ENCODE data around the gene P2RY2. TPM values are rescaled to one million over a fixed set of nuclear protein-coding genes. Genes with fewer than 3 reads are reported as not detected.
A peak's percentile ranks its signal among the peaks of the same experiment; 100 is the strongest.

Gene P2RY2
- polyA plus RNA-seq, 3 donors = 2.8 to 24.1 (median 12.7) TPM

DNA sequence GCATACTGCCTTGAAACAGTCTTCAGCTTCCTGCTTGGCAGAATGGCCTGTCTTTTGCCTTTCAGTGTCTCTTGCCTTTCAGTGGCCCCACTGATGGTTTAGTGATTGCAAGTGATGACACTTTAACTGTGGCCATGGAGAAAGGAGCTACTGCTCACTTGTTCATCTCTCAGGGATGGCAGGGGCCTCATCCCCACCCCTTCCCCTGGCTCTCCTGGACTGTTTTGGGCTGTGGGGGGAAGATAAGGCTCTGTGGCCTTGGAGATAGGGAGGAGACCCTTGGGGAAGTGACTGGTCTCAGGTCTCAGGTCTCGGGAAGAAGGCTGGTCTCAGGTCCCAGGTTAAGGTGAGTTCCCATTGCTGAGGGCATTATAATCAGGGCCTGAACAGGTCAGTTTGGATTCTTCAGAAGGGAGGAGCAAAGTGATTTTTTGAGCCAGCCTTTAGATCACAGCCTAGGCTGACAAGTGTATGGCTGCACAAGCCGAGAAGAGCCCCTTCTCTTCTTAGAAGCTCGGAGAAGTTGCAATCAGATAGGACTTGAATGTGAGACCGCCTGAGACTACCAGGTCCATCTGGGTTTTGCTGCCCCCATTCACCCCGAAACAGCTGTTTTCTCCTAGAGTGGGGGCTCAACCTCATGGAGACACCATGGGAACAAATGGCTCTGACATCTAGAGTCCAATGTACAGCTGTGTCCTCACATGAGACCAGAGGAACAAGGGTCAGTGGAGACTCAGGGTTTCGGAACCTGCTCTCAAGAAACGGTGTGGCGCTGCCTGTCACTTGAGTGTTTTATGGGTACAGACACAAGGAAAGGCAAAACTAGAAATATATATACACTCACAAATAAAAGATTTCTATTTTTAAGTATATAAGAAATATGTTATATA is 15.9 kb upstream of the P2RY2 start:
- Histone ChIP-seq H3K4me1 (ENCODE audit: control insufficient read depth in 1 of 2, insufficient read depth in 2 of 2, low read length in 2 of 2) (peaks cover 73 to 87% of the 10 kb centered on the region in 2 donors), H3K27me3 (ENCODE audit: control insufficient read depth in 2 of 2, insufficient read depth in 2 of 2, low read length in 2 of 2) (no peaks in the 10 kb centered on the region), H4K20me1 (ENCODE audit: insufficient read depth, low read length) (no peaks in the 10 kb centered on the region), H3K27ac (ENCODE audit: low read depth in 1 of 2, low read length in 2 of 2) (peak overlapping the region in 1 of 2 donors; percentile 65), H3K4me3 (replicated peaks in 1 of 3; ENCODE audit: low read depth in 2 of 3, low read length in 3 of 3) (no peak overlapping the region), H3K4me2 (replicated peaks; ENCODE audit: extremely low read depth, low read length, poor library complexity, severe bottlenecking) (no peak overlapping the region), H3K36me3 (replicated peaks in 1 of 2; ENCODE audit: control insufficient read depth in 1 of 2, insufficient read depth in 2 of 2, low read length in 2 of 2) (no peaks in the 10 kb centered on the region), H3K79me2 (ENCODE audit: insufficient read depth, low read length) (peaks cover 32% of the 10 kb centered on the region), H2AFZ (ENCODE audit: insufficient read depth, low read depth, low read length, poor library complexity, severe bottlenecking) (no peak overlapping the region), H3K9me3 (replicated peaks in 1 of 2; ENCODE audit: control insufficient read depth in 1 of 2, insufficient read depth in 1 of 2, low read length in 2 of 2) (no peaks in the 10 kb centered on the region), H3K9ac (ENCODE audit: insufficient read depth, low read length, poor library complexity, severe bottlenecking) (no peak overlapping the region)
- intact Hi-C loops (cut with micrococcal nuclease) = no loop called here
- 83% methylated on average over 4 of the region's 8 CpGs for WGBS (ENCODE audit: insufficient coverage)
- DNase-seq = peak in 1 of 3 donors; percentile 4
- peaks cover 0 to 2% (median 0%) of the 10 kb centered on the region in 7 donors for H3K9me3 Mint-ChIP-seq
- peaks cover 84% of the 10 kb centered on the region for H3K4me1 Mint-ChIP-seq
- no peak overlapping the region for H3K4me3 Mint-ChIP-seq
- peak overlapping the region; percentile 58 to 92 (median 79) for H3K27ac Mint-ChIP-seq
- H3K27me3 Mint-ChIP-seq (ENCODE audit: low read depth in 3 of 3) = peaks cover 0 to 4% (median 1%) of the 10 kb centered on the region in 3 donors
- peaks cover 1 to 3% of the 10 kb centered on the region in 2 donors for H3K36me3 Mint-ChIP-seq
- TF ChIP-seq, protein P1, sequence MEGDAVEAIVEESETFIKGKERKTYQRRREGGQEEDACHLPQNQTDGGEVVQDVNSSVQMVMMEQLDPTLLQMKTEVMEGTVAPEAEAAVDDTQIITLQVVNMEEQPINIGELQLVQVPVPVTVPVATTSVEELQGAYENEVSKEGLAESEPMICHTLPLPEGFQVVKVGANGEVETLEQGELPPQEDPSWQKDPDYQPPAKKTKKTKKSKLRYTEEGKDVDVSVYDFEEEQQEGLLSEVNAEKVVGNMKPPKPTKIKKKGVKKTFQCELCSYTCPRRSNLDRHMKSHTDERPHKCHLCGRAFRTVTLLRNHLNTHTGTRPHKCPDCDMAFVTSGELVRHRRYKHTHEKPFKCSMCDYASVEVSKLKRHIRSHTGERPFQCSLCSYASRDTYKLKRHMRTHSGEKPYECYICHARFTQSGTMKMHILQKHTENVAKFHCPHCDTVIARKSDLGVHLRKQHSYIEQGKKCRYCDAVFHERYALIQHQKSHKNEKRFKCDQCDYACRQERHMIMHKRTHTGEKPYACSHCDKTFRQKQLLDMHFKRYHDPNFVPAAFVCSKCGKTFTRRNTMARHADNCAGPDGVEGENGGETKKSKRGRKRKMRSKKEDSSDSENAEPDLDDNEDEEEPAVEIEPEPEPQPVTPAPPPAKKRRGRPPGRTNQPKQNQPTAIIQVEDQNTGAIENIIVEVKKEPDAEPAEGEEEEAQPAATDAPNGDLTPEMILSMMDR (IDR thresholded peaks at IDR 0.05) = no peak

DNA sequence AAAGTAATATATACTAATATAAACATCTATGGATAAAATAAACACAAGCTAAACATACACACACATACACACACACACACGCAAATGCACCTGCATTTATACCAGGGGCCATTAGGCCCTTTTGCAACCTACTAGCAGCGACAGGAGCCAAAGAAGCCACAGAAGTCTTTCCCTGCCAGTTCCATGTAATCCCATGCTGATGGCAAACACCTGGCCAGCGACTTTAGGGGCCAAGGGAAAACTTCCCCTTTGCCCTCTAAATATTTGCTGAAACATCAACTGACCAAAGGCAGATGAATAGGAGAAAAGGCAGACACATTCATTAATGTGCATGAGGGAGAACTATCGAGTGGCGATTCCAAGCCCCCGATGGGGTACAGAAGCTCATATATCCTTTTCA is 14.8 kb upstream of the P2RY2 start:
- Histone ChIP-seq H3K9ac (ENCODE audit: insufficient read depth, low read length, poor library complexity, severe bottlenecking) (no peak overlapping the region), H3K4me2 (replicated peaks; ENCODE audit: extremely low read depth, low read length, poor library complexity, severe bottlenecking) (no peak overlapping the region), H3K4me1 (ENCODE audit: control insufficient read depth in 1 of 2, insufficient read depth in 2 of 2, low read length in 2 of 2) (peaks cover 78 to 89% of the 10 kb centered on the region in 2 donors), H3K27ac (ENCODE audit: low read depth in 1 of 2, low read length in 2 of 2) (peak overlapping the region in 1 of 2 donors; percentile 91), H3K27me3 (ENCODE audit: control insufficient read depth in 2 of 2, insufficient read depth in 2 of 2, low read length in 2 of 2) (no peaks in the 10 kb centered on the region), H4K20me1 (ENCODE audit: insufficient read depth, low read length) (no peaks in the 10 kb centered on the region), H2AFZ (ENCODE audit: insufficient read depth, low read depth, low read length, poor library complexity, severe bottlenecking) (no peak overlapping the region), H3K4me3 (replicated peaks in 1 of 3; ENCODE audit: low read depth in 2 of 3, low read length in 3 of 3) (no peak overlapping the region), H3K36me3 (replicated peaks in 1 of 2; ENCODE audit: control insufficient read depth in 1 of 2, insufficient read depth in 2 of 2, low read length in 2 of 2) (no peaks in the 10 kb centered on the region), H3K9me3 (replicated peaks in 1 of 2; ENCODE audit: control insufficient read depth in 1 of 2, insufficient read depth in 1 of 2, low read length in 2 of 2) (no peaks in the 10 kb centered on the region), H3K79me2 (ENCODE audit: insufficient read depth, low read length) (peaks cover 43% of the 10 kb centered on the region)
- H3K27me3 Mint-ChIP-seq (ENCODE audit: low read depth in 3 of 3) = peaks cover 0 to 4% (median 1%) of the 10 kb centered on the region in 3 donors
- H3K4me1 Mint-ChIP-seq = peaks cover 89% of the 10 kb centered on the region
- H3K36me3 Mint-ChIP-seq = peaks cover 1 to 4% of the 10 kb centered on the region in 2 donors
- no peak for DNase-seq
- 67% methylated on average over 2 of the region's 6 CpGs for WGBS (ENCODE audit: insufficient coverage)
- no peak overlapping the region for H3K4me3 Mint-ChIP-seq
- intact Hi-C loops (cut with micrococcal nuclease) = no loop called here
- TF ChIP-seq, protein P1 (IDR thresholded peaks at IDR 0.05) = no peak
- H3K9me3 Mint-ChIP-seq = peaks cover 0 to 3% (median 0%) of the 10 kb centered on the region in 7 donors
- H3K27ac Mint-ChIP-seq = peak overlapping the region; percentile 90 to 99 (median 97)

All from CD14-positive monocyte (primary cell).